ENCODE data around the gene CA14. TPM values are rescaled to one million over a fixed set of nuclear protein-coding genes. Genes with fewer than 3 reads are reported as not detected.

Gene CA14
- total and polyA plus RNA-seq, 9 of the 15 experiments (the other 6 are each of a cell fraction or from before 2014, with no cell fraction given): 0.13 to 0.57 (median 0.26) TPM; not detected in 1

- no peak for TF ChIP-seq CUX1 (CRISPR knock-in tag; IDR thresholded peaks at IDR 0.05)
- peak; percentile 53 for TF ChIP-seq BCOR (IDR thresholded peaks at IDR 0.05)
- no peak for TF ChIP-seq RNF219 (CRISPR knock-in tag; IDR thresholded peaks at IDR 0.05)
- TF ChIP-seq ZNF324 (CRISPR knock-in tag; IDR thresholded peaks at IDR 0.05): no peak
- TF ChIP-seq ZNF444 (CRISPR knock-in tag; IDR thresholded peaks at IDR 0.05): no peak
- TF ChIP-seq WHSC1 (IDR thresholded peaks at IDR 0.05; ENCODE audit: low read length): no peak
- no peak for TF ChIP-seq ZNF695 (CRISPR knock-in tag; IDR thresholded peaks at IDR 0.05)
- no peak for TF ChIP-seq PHB (CRISPR knock-in tag; IDR thresholded peaks at IDR 0.05)
- no peak for TF ChIP-seq HMG20A (CRISPR knock-in tag; conservative IDR thresholded peaks at IDR 0.05)
- peak; percentile 97 for TF ChIP-seq THRAP3 (IDR thresholded peaks at IDR 0.05; ENCODE audit: borderline replicate concordance)
- peak; percentile 99 for TF ChIP-seq POLR2A (conservative IDR thresholded peaks at IDR 0.05)
- TF ChIP-seq EGR1 (conservative IDR thresholded peaks at IDR 0.05): peak; percentile 72
- no peak for TF ChIP-seq SNIP1 (IDR thresholded peaks at IDR 0.05; ENCODE audit: low read depth)
- TF ChIP-seq CBFA2T3 (IDR thresholded peaks at IDR 0.05): no peak
- TF ChIP-seq RERE (CRISPR knock-in tag; IDR thresholded peaks at IDR 0.05; ENCODE audit: borderline replicate concordance): no peak
These were observed 21.5 kb upstream of the CA14 start, which contains the start of gene ANP32E (continued) for GRCh38 chr1:150235852-150236613.

All from K562 (cell line).